ENCODE results near the gene F3.

GRCh38 chr1:94541246-94542087 lies at the start of gene F3:
- peak; percentile 26; the same call in 1 of the 2 replicates for TF ChIP-seq TAF1 (IDR thresholded peaks at IDR 0.05; ENCODE audit: borderline replicate concordance, low read depth, low read length)
- TF ChIP-seq, protein P1, sequence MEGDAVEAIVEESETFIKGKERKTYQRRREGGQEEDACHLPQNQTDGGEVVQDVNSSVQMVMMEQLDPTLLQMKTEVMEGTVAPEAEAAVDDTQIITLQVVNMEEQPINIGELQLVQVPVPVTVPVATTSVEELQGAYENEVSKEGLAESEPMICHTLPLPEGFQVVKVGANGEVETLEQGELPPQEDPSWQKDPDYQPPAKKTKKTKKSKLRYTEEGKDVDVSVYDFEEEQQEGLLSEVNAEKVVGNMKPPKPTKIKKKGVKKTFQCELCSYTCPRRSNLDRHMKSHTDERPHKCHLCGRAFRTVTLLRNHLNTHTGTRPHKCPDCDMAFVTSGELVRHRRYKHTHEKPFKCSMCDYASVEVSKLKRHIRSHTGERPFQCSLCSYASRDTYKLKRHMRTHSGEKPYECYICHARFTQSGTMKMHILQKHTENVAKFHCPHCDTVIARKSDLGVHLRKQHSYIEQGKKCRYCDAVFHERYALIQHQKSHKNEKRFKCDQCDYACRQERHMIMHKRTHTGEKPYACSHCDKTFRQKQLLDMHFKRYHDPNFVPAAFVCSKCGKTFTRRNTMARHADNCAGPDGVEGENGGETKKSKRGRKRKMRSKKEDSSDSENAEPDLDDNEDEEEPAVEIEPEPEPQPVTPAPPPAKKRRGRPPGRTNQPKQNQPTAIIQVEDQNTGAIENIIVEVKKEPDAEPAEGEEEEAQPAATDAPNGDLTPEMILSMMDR (IDR thresholded peaks at IDR 0.05) = no peak
- peak; percentile 36; the same call in 1 of the 2 replicates for TF ChIP-seq POLR2AphosphoS5 (IDR thresholded peaks at IDR 0.05; ENCODE audit: low read depth, low read length)
- no peak for TF ChIP-seq USF2 (IDR thresholded peaks at IDR 0.05; ENCODE audit: borderline replicate concordance, low read depth, low read length)
- TF ChIP-seq PBX3 (IDR thresholded peaks at IDR 0.05) = no peak
- TF ChIP-seq REST (IDR thresholded peaks at IDR 0.05; ENCODE audit: low read depth, low read length) = no peak
- TF ChIP-seq EP300 (IDR thresholded peaks at IDR 0.05; ENCODE audit: borderline replicate concordance in 1 of 2, low read depth in 1 of 2, low read length in 1 of 2) = no peak; a peak in 1 of 4 replicates
- no peak; the same call in 1 of the 2 replicates for TF ChIP-seq YY1 (IDR thresholded peaks at IDR 0.05; ENCODE audit: low read depth)
- TF ChIP-seq MXI1 (IDR thresholded peaks at IDR 0.05; ENCODE audit: low read depth, low read length) = peak; percentile 26; the same call in 1 of the 2 replicates
